NB4 (cell line): Measurements from ENCODE around the gene CKMT2.
A peak's percentile ranks its signal among the peaks of the same experiment; 100 is the strongest.

Source experiments
- DNase-seq: peaks from one replicate; pipeline ENCODE4 v3.0.0; 2010; ENCODE audit warnings: low read depth
- H3K4me3 ChIP-seq: one replicate; pipeline ENCODE4 v1.5.1; 2011; ENCODE audit warnings: mild to moderate bottlenecking, low read depth, low read length, moderate library complexity
- MYC ChIP-seq: IDR thresholded peaks from 2 replicates; pipeline ENCODE4 v1.6.1; 2011; ENCODE audit warnings: low read depth, low read length
- POLR2A ChIP-seq: IDR thresholded peaks from 2 replicates; pipeline ENCODE4 v1.6.1; 2011; ENCODE audit warnings: mild to moderate bottlenecking; ENCODE audit not compliant: insufficient read length; ENCODE audit errors: extremely low read depth
- TF ChIP-seq, protein P1 (sequence below): IDR thresholded peaks from one replicate; pipeline ENCODE4 v1.5.1; 2012; ENCODE audit warnings: low read depth, low read length
- TF ChIP-seq, protein P2 (sequence below): IDR thresholded peaks from 2 replicates; pipeline ENCODE4 v1.6.1; 2011; ENCODE audit warnings: low read depth, low read length

CKMT2 gene

DNA sequence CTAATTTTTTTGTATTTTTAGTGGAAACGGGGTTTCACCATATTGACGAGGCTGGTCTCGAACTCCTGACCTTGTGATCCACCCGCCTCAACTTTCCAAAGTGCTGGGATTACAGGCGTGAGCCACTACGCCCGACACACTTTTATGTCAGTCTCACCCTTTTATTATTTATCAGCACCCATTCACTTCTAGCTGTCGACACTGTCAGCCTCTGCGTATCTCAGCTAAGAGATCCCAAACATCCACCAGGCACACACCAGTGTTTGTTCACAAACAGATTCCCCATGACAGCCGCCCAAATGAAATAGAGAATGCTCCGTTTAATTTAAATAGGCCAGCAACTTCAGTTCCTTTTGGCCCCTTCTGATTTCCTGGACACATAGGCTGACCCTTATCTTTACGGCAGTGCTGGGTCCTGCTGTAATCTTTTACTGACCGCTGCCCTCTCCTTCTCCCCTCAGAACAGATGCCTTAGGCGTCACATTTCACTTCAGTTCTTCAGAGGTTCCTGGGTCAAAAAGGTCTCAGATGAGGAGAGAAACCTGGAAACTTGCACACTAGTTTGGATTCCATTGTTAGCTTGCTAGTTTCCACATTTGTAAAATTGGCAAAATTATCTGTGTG lies 43.1 kb upstream of the CKMT2 start:
- TF ChIP-seq POLR2A = no peak
- TF ChIP-seq, protein P1, sequence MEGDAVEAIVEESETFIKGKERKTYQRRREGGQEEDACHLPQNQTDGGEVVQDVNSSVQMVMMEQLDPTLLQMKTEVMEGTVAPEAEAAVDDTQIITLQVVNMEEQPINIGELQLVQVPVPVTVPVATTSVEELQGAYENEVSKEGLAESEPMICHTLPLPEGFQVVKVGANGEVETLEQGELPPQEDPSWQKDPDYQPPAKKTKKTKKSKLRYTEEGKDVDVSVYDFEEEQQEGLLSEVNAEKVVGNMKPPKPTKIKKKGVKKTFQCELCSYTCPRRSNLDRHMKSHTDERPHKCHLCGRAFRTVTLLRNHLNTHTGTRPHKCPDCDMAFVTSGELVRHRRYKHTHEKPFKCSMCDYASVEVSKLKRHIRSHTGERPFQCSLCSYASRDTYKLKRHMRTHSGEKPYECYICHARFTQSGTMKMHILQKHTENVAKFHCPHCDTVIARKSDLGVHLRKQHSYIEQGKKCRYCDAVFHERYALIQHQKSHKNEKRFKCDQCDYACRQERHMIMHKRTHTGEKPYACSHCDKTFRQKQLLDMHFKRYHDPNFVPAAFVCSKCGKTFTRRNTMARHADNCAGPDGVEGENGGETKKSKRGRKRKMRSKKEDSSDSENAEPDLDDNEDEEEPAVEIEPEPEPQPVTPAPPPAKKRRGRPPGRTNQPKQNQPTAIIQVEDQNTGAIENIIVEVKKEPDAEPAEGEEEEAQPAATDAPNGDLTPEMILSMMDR = no peak
- TF ChIP-seq, protein P2, sequence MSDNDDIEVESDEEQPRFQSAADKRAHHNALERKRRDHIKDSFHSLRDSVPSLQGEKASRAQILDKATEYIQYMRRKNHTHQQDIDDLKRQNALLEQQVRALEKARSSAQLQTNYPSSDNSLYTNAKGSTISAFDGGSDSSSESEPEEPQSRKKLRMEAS = no peak
- DNase-seq = no peak
- H3K4me3 ChIP-seq = no peak overlapping the region

DNA sequence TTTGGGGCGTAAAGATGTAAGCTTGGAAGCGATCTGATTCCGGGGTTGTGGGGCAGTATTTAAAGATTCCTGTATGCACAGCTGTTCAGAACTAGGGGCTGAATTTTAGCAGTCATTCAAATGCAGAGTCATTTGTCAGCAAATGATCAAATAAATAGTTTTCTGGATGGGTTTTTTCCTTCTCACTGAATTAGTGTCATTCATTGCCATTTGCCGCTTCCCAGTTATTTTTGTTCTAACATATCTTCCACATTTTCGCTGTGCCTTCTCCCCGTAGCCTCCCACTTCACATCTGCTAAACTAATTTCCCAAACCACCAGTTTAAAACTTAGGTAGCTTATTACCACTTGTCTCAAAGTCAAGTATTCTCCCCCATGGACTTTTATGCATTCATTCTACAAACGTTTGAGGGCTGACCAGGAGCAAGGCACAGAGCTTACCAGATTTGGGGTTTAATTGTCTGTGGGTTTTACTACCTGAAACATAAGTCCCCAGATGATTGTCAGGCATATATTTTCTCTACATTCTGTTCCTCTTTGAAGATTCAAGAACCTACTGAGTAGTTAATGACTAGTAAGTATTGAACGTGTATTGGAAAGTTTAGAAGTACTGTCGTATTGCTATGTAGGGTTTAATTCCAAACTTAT lies 41.3 kb upstream of the CKMT2 start:
- no peak for DNase-seq
- TF ChIP-seq MYC (no peak), POLR2A (no peak)
- TF ChIP-seq, protein P1 = no peak
- TF ChIP-seq, protein P2 = no peak
- no peak overlapping the region for H3K4me3 ChIP-seq

DNA sequence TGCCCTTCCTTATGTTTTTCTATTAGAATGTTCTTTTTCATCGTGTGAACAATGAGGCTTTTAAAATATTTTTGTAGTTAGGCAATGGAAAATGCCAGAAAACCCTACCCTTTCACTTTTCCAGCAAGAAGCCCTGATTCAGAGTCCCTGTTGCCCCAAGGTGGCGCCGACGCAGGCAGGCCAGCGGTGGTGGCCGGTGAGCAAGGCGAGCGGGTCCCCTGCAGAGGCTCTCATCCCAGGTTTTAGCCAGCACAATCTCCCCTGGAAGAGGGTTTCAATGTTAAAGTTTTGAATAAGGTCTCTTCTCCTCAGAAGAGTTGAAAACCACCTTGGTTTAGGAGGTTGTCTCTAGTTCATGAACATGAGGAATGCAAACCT lies 40.8 kb upstream of the CKMT2 start:
- no peak for DNase-seq
- H3K4me3 ChIP-seq = no peak overlapping the region
- TF ChIP-seq MYC (no peak), POLR2A (no peak)
- TF ChIP-seq, protein P1 = no peak
- TF ChIP-seq, protein P2 = no peak

DNA sequence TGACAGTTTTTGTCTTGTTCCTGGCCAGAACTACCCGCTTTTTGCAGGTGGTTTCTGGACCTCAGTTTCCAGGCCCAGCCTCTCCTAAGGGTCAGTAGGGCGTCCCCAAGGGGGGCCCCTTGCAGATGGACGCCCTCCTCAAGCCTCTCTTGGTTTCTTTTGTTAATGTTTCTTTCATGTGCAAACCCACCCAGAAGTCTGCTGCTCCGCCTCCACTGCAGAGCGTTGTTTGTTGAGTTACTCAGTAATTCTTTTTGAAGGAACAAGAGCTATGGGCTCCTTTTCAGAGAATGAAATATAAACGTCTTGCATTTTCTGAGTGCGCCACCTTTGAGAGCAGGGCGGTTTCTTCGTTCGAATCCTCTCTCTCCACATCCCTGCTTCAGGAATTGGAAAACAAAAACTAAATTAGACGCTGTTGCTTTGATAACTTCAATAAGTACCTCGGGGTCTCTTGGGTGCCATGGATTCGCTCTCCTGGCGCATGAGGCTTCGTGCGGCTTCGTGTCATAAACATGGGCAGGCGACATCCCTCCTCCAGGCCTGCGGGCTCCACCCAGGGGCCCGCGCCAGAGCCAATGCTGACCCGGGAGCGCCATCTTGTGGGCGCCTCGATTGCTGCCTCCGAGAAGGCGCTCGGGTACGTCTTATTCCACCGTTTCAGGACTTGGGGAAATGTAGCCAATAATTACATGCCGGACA lies 38.3 kb upstream of the CKMT2 start:
- DNase-seq = peak; percentile 81
- TF ChIP-seq, protein P2 = peak; percentile 79
- TF ChIP-seq POLR2A = no peak
- TF ChIP-seq MYC = peak; percentile 39; the same call in 1 of the 2 replicates
- TF ChIP-seq, protein P1 = peak; percentile 79
- no peak overlapping the region for H3K4me3 ChIP-seq

DNA sequence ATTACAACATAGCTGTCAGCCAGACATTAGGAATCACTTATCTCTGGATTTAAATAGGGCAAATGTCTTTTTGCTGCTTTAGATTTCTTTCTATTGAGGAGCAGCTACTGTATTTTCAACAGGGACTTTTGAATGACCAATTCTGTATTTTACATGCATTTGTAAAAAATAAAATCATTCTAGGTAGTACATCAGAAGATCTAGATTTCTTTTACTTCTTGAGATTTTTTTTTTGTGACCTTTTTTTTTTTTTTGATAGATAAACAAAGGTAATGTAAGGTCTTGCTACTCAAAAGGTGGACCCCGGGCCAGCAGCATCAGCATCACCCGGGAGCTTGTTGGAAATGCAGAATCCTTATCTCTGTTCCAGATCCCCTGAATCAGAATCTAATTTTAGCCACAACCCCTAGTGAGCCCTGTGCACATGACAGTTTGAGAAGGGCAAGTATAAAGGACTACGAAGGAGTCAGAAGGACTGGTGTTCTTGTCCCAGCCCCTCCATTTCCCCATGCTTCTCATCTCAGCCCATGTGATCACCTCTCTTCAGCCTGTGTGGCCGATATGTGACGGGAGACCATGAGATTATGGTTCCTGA lies 37.7 kb upstream of the CKMT2 start:
- TF ChIP-seq, protein P1 = no peak
- no peak overlapping the region for H3K4me3 ChIP-seq
- DNase-seq = no peak
